GM19452 (cell line): ENCODE measurements around the gene STOML1.

Experiments
- ATAC-seq: cut with Tn5 transposase; IDR thresholded peaks from one replicate; pipeline ENCODE4 v1.9.1; 2021; ENCODE audit not compliant: unreplicated experiment

Gene STOML1

GRCh38 chr15:73934281-73934680 lies 57.8 kb downstream of the STOML1 start:
- no peak for ATAC-seq

- ATAC-seq, result no peak
These were observed 59.5 kb downstream of the STOML1 start for GRCh38 chr15:73932381-73933191.

DNA sequence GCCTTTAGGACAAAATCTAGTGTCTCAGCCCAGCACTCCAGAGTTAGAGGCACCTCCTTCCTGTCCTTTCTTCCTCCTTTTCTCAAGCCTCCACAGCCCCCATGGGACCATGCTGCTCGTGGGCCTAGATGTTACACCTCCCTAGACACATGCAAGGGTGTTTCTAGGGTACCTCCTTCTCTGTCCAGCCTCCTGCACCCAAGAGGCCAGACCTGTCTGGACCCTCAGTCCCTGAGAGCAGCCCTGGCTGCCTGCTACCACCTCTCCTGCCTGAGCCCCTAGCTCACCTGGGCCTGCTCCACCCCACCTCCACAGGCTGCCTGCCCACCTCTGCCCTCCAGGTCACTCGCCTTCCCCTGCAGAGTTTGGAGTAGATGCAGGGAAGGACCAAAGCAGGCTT lies 60.7 kb downstream of the STOML1 start:
- ATAC-seq, result no peak

DNA sequence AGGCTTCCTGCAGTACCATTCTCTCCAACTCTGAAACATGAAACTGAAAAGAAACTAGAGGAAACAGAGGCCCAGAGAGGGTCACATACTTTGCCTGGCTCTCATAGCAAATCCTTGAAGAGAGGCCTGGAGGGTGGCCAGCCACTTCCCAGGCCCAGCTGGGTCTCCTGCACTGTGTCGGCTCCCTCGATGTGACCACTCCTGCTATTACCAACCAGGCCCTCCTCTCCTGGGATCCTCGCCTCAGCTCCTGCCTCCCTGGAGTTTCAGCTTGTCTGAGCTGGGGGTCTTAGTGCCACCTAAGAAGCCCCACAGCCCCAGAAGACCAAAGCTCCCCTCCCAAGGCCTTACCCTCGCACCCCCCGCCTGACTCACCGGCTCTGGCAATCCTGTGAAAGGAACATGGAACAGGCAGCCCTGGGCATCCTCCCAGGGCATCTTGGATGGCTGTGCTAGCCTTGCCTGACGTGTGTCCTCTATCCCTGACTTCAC lies 61.3 kb downstream of the STOML1 start:
- no peak for ATAC-seq

DNA sequence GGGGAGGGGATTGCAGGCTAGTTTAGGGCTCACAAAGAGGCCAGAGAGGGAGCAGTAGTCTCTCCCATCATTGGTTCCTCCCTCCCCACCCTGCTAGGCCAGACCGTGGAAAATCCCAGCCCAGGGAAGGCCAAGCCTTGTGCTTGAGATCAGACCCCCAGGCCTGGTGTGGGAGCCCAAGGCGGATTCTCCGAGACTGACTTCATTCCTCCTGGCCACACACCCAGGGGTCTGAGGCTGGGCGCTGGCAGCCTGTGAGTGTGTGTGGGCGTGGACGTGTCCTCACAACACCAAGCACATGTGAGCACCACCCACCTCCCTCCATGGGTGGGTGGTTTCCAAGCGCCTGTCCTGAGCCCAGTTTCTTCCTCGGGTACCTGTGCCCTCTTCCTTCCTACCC lies 61.7 kb downstream of the STOML1 start:
- no peak for ATAC-seq

GRCh38 chr15:73928971-73929627 lies 63.0 kb downstream of the STOML1 start:
- ATAC-seq, result no peak
